ENCODE results near the gene CCKAR.
A peak's percentile ranks its signal among the peaks of the same experiment; 100 is the strongest.

CCKAR gene

GRCh38 chr4:26462874-26463273 is 27.4 kb downstream of the CCKAR start:
- no peak overlapping the region for H3K4me3 ChIP-seq (ENCODE audit: low read depth, low read length)
- no peak for TF ChIP-seq CTCF (IDR thresholded peaks at IDR 0.05; ENCODE audit: borderline replicate concordance, insufficient read depth, low read depth, low read length)

- no peak for TF ChIP-seq CTCF (IDR thresholded peaks at IDR 0.05; ENCODE audit: borderline replicate concordance, insufficient read depth, low read depth, low read length)
Observed at GRCh38 chr4:26459756-26460530, 30.3 kb downstream of the CCKAR start.

GRCh38 chr4:26459054-26459755 is 31.1 kb downstream of the CCKAR start:
- peak; percentile 45; the same call in 1 of the 2 replicates for TF ChIP-seq CTCF (IDR thresholded peaks at IDR 0.05; ENCODE audit: borderline replicate concordance, insufficient read depth, low read depth, low read length)
- H3K4me3 ChIP-seq (ENCODE audit: low read depth, low read length), result no peak overlapping the region

More at GRCh38 chr4:26459756-26460530, 30.3 kb downstream of the CCKAR start:
- no peak overlapping the region for H3K4me3 ChIP-seq (ENCODE audit: low read depth, low read length)

- no peak overlapping the region for H3K4me3 ChIP-seq (ENCODE audit: low read depth, low read length)
- TF ChIP-seq CTCF (IDR thresholded peaks at IDR 0.05; ENCODE audit: borderline replicate concordance, insufficient read depth, low read depth, low read length), result no peak
Observed at GRCh38 chr4:26458157-26458561, 32.1 kb downstream of the CCKAR start.

GRCh38 chr4:26457412-26457811 is 32.9 kb downstream of the CCKAR start:
- TF ChIP-seq CTCF (IDR thresholded peaks at IDR 0.05; ENCODE audit: borderline replicate concordance, insufficient read depth, low read depth, low read length), result no peak
- no peak overlapping the region for H3K4me3 ChIP-seq (ENCODE audit: low read depth, low read length)

GRCh38 chr4:26455571-26455970 is 34.7 kb downstream of the CCKAR start:
- H3K4me3 ChIP-seq (ENCODE audit: low read depth, low read length), result no peak overlapping the region
- TF ChIP-seq CTCF (IDR thresholded peaks at IDR 0.05; ENCODE audit: borderline replicate concordance, insufficient read depth, low read depth, low read length), result no peak

GRCh38 chr4:26454961-26455360 is 35.3 kb downstream of the CCKAR start:
- no peak for TF ChIP-seq CTCF (IDR thresholded peaks at IDR 0.05; ENCODE audit: borderline replicate concordance, insufficient read depth, low read depth, low read length)
- H3K4me3 ChIP-seq (ENCODE audit: low read depth, low read length), result no peak overlapping the region
